G401 (cell line): ENCODE results near the gene TMEM167B. TPM values are rescaled to one million over a fixed set of nuclear protein-coding genes. Genes with fewer than 3 reads are reported as not detected.

Experiments used
- DNase-seq: peaks from one replicate; pipeline ENCODE4 v3.0.0-alpha.2; 2015; ENCODE audit warnings: low spot score
- in situ Hi-C: cut with HindIII; loops from 2 replicates; pipeline ENCODE4 v1.10.0; 2016; ENCODE audit warnings: low sequenced_read_pairs, mixed read lengths
- total RNA-seq: library from RNA; depleted of rRNA; stranded (reverse); fragments of >200 nt; shearing (Covaris generic); gene quantifications from 2 replicates; pipeline ENCODE4 v1.2.3, GENCODE V29; 2014

Gene TMEM167B
- total RNA-seq, 1 experiment from 2014 or later = 7.2 TPM

DNA sequence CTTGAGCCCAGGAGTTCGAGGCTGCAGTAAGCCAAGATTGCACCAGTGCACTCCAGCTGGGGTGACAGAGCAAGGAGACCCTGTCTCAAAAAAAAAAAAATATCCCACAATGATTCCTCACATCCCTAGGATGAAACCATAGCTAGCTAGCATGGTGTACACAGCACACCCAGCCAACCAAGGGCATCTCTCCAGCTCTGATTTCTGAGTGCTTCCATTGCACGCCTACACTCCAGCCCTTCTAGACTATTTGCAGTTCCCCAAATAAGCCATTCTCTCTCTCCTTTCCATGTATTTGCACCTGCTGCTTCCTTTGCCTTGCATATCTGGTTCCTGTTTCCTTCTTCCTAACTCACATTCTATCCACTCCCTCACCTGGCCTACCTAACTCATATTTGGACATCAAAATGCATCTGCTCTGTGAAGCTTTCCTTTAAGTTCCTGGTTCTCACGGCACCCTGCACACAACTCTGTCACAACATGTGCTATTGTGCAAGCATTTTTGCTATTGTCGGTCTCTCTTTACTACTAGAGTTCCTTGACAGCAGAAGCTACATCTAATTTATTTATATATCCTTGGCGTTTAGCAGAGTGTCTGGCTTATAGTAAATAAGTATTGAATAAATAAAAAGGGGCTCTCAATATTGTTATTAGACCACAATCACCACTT, 21.0 kb downstream of the TMEM167B start:
- in situ Hi-C loops = no loop called here
- DNase-seq = no peak

GRCh38 chr1:109112056-109112651, 21.6 kb downstream of the TMEM167B start:
- in situ Hi-C loops = no loop called here
- DNase-seq = peak; percentile 18

- DNase-seq = peak; percentile 85
- in situ Hi-C loops = no loop called here
These were observed 22.2 kb downstream of the TMEM167B start for GRCh38 chr1:109112652-109113285.

DNA sequence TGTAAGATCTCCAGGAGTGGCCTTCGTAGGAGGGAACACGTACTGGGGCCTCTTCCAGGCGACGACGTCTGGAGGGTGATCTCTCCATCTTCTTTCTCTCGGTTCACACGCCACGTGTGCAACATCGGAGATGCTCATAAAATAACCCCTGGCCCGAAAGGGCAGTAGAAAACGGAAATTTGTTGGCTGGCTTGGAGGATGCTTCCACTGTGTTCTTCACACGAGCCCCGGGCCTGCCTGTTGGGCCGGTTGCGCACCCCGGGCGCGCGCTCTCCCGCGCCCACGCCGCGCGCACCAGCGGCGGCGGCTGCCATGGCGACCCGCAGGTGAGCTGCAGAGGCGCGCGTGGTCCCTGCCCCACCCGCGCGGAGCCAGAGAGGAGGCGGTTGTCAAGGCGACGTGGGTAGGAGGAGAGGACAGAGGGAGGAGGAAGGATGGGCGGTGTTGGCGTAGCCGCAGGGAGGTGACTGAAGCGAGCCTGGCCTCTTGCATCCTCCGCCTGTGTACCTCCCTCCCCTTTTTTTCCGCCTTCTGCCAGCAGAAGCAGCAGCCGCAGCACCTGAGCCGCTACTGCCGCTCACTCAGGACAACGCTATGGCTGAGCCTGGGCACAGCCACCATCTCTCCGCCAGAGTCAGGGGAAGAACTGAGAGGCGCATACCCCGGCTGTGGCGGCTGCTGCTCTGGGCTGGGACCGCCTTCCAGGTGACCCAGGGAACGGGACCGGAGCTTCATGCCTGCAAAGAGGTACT, 23.2 kb downstream of the TMEM167B start, which contains the start of gene ELAPOR1:
Gene ELAPOR1, plus strand, starts transcription at position 526 of the 752 bp plus-strand sequence. Its CDS starts 69 bp downstream, at position 595.
- in situ Hi-C loops = no loop called here
- peak; percentile 93 for DNase-seq

- peak; percentile 39 for DNase-seq
- in situ Hi-C loops = no loop called here
These were observed 23.7 kb downstream of the TMEM167B start for GRCh38 chr1:109114342-109114674.

DNA sequence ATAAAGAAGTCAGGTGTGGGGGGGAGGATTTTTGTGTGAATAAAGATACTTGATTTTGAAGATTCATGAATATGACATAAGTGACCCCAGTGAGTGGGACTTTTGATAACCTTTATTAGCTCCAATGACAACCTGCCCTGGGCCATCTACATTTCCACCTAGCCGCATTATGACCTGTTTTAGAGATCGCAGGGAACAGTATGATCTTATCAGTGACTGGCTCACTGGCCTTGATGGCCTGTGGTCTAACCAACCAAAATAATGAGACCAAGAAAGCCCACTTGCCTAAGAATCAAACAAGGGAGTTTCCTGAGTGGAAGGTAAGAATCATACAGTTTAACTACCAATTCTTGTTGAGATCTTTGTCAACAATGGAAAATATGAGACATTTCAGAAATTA, 25.1 kb downstream of the TMEM167B start:
- in situ Hi-C loops = no loop called here
- no peak for DNase-seq

- in situ Hi-C loops = no loop called here
- no peak for DNase-seq
These were observed 25.7 kb downstream of the TMEM167B start for GRCh38 chr1:109116286-109116685.

DNA sequence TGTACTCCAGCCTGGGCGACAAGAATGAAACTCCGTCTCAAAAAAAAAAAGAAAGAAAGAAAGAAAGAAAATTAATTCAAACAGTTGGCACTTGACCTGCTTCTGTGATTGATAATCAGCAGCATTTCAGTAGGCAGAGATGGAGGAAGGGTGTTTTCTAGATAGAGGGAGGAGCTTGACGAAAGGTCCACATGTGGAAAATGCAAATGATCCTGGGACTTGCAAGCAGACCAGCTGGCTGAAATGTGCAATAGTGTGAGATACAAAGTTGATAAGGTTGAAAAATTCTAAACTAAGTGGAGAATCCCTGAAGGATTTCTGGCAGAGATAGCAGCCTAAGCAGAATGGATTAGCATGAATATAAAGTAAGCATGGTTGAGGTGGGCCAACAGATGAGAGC, 27.5 kb downstream of the TMEM167B start:
- in situ Hi-C loops = no loop called here
- DNase-seq = no peak

DNA sequence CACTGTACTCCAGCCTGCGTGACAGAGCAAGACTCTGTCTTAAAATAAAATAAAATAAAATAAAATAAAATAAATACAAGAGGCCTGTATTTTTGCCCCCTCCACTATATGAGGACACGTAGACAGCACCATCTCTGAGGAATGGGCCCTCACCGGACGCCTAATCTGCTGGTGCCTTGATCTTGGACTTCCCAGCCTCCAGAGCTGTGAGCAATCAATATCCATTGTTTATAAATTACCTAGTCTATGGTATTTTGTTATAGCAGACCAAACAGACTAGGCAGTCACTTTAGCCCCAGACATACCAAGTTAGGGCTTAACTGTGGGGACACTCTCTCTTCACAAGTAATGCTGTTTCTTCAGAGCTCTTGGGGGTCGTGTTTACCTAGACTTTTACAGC, 29.8 kb downstream of the TMEM167B start:
- DNase-seq = no peak
- in situ Hi-C loops = no loop called here

DNA sequence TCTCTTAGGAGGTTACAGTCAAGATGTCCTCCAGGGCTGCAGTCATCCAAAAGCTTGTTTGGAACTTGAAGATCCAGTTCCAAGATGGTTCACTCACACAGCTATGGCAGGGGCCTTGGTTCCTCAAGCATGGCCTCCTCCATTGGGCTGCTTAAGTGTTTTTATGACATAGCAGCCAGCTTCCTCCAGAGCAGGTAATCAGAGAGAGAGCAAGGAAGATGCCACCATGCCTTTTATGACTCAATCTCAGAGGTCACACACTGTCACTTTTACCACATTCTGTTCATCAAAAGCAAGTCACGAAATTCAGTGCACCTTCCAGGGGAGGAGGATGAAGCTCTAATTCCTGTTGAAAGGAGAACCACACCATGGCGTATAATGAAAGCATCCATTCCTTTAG, 40.5 kb downstream of the TMEM167B start:
- no peak for DNase-seq
- in situ Hi-C loops = no loop called here

DNA sequence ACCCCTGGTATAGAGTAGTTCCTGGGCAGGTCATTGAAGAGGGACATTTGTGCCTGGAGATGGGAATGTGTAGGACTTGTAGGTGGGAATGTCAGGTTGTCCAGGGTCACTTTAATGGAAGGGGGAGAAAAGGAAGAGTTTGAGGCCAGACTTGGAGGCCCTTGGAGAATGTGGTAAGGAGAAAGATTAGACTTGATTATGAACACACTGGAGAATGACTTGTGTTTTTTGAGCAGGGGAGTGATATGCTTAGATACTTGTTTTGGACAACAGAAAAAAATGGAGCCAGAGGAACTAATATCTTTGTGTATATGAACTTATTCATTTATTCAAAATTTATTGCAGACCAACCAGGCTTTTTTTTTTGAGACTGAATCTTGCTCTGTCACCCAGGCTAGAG, 41.2 kb downstream of the TMEM167B start:
- in situ Hi-C loops = no loop called here
- no peak for DNase-seq

DNA sequence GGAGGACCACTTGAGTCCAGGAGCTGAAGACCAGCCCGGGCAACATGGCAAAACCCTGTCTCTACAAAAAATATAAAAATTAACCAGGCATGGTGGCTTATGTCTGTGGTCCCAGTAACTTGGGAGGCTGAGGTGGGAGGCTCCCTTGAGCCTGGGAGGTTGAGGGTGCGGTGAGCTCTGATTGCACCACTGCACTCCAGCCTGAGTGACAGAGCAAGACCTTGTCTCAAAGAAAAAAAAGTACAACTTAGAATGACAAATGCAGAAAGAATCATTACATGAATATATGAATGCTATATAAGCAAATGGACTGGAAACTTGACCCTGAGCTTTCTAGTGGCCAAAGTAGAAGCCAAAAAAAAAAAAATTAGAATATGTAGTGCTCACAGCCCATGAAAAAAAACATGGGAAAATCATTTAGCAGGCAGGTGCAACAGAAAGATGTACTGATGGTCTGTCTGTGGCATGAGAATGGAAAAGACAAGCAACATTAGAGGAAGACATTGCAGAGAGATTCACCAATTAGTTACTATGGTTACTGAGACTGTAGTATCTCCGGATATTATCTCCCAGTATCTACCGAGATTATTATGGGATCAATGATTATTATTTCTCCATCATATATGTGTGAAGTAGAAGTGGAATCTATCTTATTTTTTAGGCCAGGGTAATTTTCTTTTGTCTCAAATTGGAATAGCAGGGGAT, 42.6 kb downstream of the TMEM167B start:
- in situ Hi-C loops = no loop called here
- no peak for DNase-seq

- in situ Hi-C loops = no loop called here
These were observed 43.3 kb downstream of the TMEM167B start for GRCh38 chr1:109133815-109134214.

DNA sequence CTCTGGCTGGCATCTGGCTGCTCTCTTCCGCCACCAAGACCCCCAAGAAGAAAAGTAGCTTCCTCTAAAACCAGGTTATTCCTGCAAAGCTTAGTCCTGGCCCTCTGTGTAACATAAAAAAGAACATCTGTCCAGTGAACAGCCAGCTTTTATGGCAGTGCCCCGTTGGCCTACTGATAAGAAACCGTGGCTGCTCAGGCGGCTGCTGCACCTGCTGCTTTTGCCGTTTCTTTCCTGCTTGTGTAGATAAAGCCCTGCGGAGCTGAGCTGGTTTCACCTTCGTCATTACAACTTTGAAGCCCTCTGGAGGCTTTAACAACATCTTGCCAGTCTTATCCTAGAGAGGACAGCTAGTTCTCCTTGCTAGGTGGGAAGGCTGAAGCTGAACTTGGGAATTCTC, 43.9 kb downstream of the TMEM167B start:
- in situ Hi-C loops = no loop called here

More at GRCh38 chr1:109133815-109134214, 43.3 kb downstream of the TMEM167B start:
- peak; percentile 96 for DNase-seq

GRCh38 chr1:109135940-109136339, 45.4 kb downstream of the TMEM167B start:
- in situ Hi-C loops = no loop called here

More for the DNA sequence above, 43.9 kb downstream of the TMEM167B start:
- no peak for DNase-seq

GRCh38 chr1:109136766-109137165, 46.2 kb downstream of the TMEM167B start:
- in situ Hi-C loops = no loop called here
- no peak for DNase-seq

More at GRCh38 chr1:109135940-109136339, 45.4 kb downstream of the TMEM167B start:
- no peak for DNase-seq

- no peak for DNase-seq
- in situ Hi-C loops = no loop called here
These were observed 47.4 kb downstream of the TMEM167B start for GRCh38 chr1:109137958-109138357.

GRCh38 chr1:109138358-109138757, 47.8 kb downstream of the TMEM167B start:
- in situ Hi-C loops = no loop called here
- no peak for DNase-seq

DNA sequence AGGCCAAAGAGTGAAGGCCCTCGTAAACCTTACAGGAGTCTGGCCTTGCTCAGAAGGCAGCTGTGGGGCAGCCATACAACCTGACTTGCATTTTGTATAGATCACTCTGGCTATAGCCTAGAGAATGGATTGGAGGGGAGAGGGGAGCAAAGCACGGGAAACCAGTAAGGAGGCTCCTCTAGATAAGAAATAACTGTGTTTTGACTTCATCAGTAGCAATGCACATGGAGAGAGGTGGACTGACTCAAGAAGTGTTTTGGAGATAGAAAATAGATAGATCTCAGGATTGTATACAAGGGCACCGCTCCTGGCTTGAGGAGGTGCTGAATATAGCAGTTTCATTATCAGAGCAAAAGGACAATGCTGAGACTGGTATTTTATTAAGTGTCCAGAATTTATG, 49.8 kb downstream of the TMEM167B start:
- DNase-seq = no peak
- in situ Hi-C loops = no loop called here
